Measurements from ENCODE around the gene ASPRV1. TPM values are rescaled to one million over a fixed set of nuclear protein-coding genes. Genes with fewer than 3 reads are reported as not detected.

The ASPRV1 gene
- total RNA-seq, 2 donors from 2014 or later, result 2.6 to 10.3 TPM

- H3K4me3 ChIP-seq, result no peak overlapping the region
- intact Hi-C loops (cut with DNase I), result no loop called here
- no peak for DNase-seq (ENCODE audit: low spot score)
- 97% methylated on average over 3 of the region's 3 CpGs for WGBS
- H3K36me3 ChIP-seq, result no peaks in the 10 kb centered on the region
- H3K27me3 ChIP-seq (replicated peaks; ENCODE audit: insufficient read depth), result no peaks in the 10 kb centered on the region
- no peaks in the 10 kb centered on the region for H3K9me3 ChIP-seq
- H3K27ac ChIP-seq, result no peak overlapping the region
- no peak for TF ChIP-seq POLR2AphosphoS5 (IDR thresholded peaks at IDR 0.05)
- TF ChIP-seq POLR2A (IDR thresholded peaks at IDR 0.05), result no peak
- TF ChIP-seq CTCF (IDR thresholded peaks at IDR 0.05), result no peak
- H3K4me1 ChIP-seq (replicated peaks), result no peaks in the 10 kb centered on the region
These were observed 23.8 kb upstream of the ASPRV1 start for GRCh38 chr2:69985216-69985615.

- Histone ChIP-seq H3K27ac (no peak overlapping the region), H3K27me3 (replicated peaks; ENCODE audit: insufficient read depth) (no peaks in the 10 kb centered on the region), H3K36me3 (no peaks in the 10 kb centered on the region), H3K4me3 (no peak overlapping the region), H3K9me3 (no peaks in the 10 kb centered on the region), H3K4me1 (replicated peaks) (no peaks in the 10 kb centered on the region)
- WGBS, result 88% methylated on average over 3 of the region's 3 CpGs
- intact Hi-C loops (cut with DNase I), result no loop called here
- TF ChIP-seq CTCF (IDR thresholded peaks at IDR 0.05) (no peak), POLR2AphosphoS5 (IDR thresholded peaks at IDR 0.05) (no peak), POLR2A (IDR thresholded peaks at IDR 0.05) (no peak)
- DNase-seq (ENCODE audit: low spot score), result no peak
These were observed 22.0 kb upstream of the ASPRV1 start for GRCh38 chr2:69983392-69983966.

- 76% methylated on average over 8 of the region's 8 CpGs for WGBS
- H3K4me3 ChIP-seq, result no peak overlapping the region
- no peaks in the 10 kb centered on the region for H3K4me1 ChIP-seq (replicated peaks)
- no peaks in the 10 kb centered on the region for H3K27me3 ChIP-seq (replicated peaks; ENCODE audit: insufficient read depth)
- no peak overlapping the region for H3K27ac ChIP-seq
- no peak for TF ChIP-seq CTCF (IDR thresholded peaks at IDR 0.05)
- TF ChIP-seq POLR2AphosphoS5 (IDR thresholded peaks at IDR 0.05), result no peak
- TF ChIP-seq POLR2A (IDR thresholded peaks at IDR 0.05), result no peak
- no peak for DNase-seq (ENCODE audit: low spot score)
- no peaks in the 10 kb centered on the region for H3K36me3 ChIP-seq
- no peaks in the 10 kb centered on the region for H3K9me3 ChIP-seq
- intact Hi-C loops (cut with DNase I), result no loop called here
These were observed 18.7 kb upstream of the ASPRV1 start for GRCh38 chr2:69979902-69980807.

- no peak overlapping the region for H3K27ac ChIP-seq
- H3K27me3 ChIP-seq (replicated peaks; ENCODE audit: insufficient read depth), result no peaks in the 10 kb centered on the region
- no peaks in the 10 kb centered on the region for H3K4me1 ChIP-seq (replicated peaks)
- 75% methylated on average over 4 of the region's 4 CpGs for WGBS
- intact Hi-C loops (cut with DNase I), result no loop called here
- H3K4me3 ChIP-seq, result no peak overlapping the region
- no peaks in the 10 kb centered on the region for H3K36me3 ChIP-seq
- no peaks in the 10 kb centered on the region for H3K9me3 ChIP-seq
- no peak for DNase-seq (ENCODE audit: low spot score)
- TF ChIP-seq POLR2A (IDR thresholded peaks at IDR 0.05) (no peak), CTCF (IDR thresholded peaks at IDR 0.05) (no peak), POLR2AphosphoS5 (IDR thresholded peaks at IDR 0.05) (no peak)
These were observed 16.6 kb upstream of the ASPRV1 start for GRCh38 chr2:69977906-69978482.
